ENCODE results near the gene MS4A14. TPM values are rescaled to one million over a fixed set of nuclear protein-coding genes. Genes with fewer than 3 reads are reported as not detected.

MS4A14 gene
- total and polyA plus RNA-seq, 2 of the 8 experiments (the other 6 are each of a cell fraction or from before 2014, with no cell fraction given): not detected

DNA sequence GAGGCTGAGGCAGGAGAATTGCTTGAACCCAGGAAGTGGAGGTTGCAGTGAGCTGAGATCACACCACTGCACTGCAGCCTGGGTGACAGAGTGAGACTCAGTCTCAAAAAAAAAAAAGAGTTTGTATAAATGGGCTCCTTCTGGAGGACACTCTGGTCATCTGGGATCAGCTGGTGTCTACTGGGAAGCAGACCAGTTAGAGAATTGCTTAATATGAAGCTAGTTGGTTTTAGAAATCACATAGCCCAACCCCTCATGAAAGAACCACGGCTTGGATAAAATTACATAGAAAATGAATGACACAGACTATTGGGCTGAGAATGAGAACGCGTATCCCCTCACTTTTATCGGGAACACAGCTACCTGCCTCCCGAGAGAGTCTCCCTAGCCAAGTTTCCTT is 3.2 kb upstream of the MS4A14 start:
- Histone ChIP-seq H3K23ac (ENCODE audit: insufficient read length) (no peak overlapping the region), H2BK5ac (ENCODE audit: low read depth, low read length) (no peak overlapping the region), H2BK15ac (ENCODE audit: low read length) (no peak overlapping the region), H3K9ac (replicated peaks in 1 of 4; ENCODE audit: extremely low read depth in 1 of 4, low read depth in 3 of 4, low read length in 3 of 4) (no peak overlapping the region), H3K79me2 (ENCODE audit: control insufficient read depth in 1 of 2, insufficient read depth in 2 of 2, low read length in 2 of 2) (no peaks in the 10 kb centered on the region), H2BK12ac (ENCODE audit: low read depth, low read length) (no peak overlapping the region), H4K91ac (replicated peaks; ENCODE audit: insufficient read length, low read length) (no peak overlapping the region), H3K4ac (replicated peaks; ENCODE audit: insufficient read length, low read depth, low read length) (no peak overlapping the region), H4K8ac (ENCODE audit: extremely low read depth, insufficient read depth, low read length) (no peak overlapping the region), H2AK5ac (ENCODE audit: low read depth, low read length) (no peak overlapping the region), H3K18ac (ENCODE audit: extremely low read depth, low read length) (no peak overlapping the region), H3K4me3 (ENCODE audit: extremely low read depth in 1 of 4, insufficient read depth in 2 of 4, low read depth in 3 of 4, low read length in 4 of 4) (no peak overlapping the region), H3K27me3 (replicated peaks in 1 of 4; ENCODE audit: control insufficient read depth in 3 of 4, extremely low read depth in 1 of 4, insufficient read depth in 3 of 4, low read length in 3 of 4) (no peaks in the 10 kb centered on the region), H3K36me3 (ENCODE audit: control insufficient read depth in 2 of 4, insufficient read depth in 4 of 4, low read length in 3 of 4) (no peaks in the 10 kb centered on the region), H4K20me1 (replicated peaks in 1 of 2; ENCODE audit: control insufficient read depth in 1 of 2, insufficient read depth in 2 of 2, low read length in 2 of 2) (no peaks in the 10 kb centered on the region), H3K4me2 (ENCODE audit: insufficient read depth in 1 of 2, low read depth in 2 of 2, low read length in 2 of 2) (no peak overlapping the region), H3K9me3 (ENCODE audit: insufficient read depth in 2 of 2, low read depth in 1 of 2, low read length in 1 of 2) (no peaks in the 10 kb centered on the region), H3K56ac (replicated peaks; ENCODE audit: insufficient read length, low read depth, low read length) (no peak overlapping the region), H3K23me2 (ENCODE audit: low read depth, low read length) (no peaks in the 10 kb centered on the region), H2BK120ac (replicated peaks; ENCODE audit: low read depth, low read length) (no peak overlapping the region), H3K4me1 (replicated peaks in 1 of 4; ENCODE audit: control insufficient read depth in 3 of 4, insufficient read depth in 4 of 4, low read length in 3 of 4) (0 out of 7 replicates have a peak, but pooled peaks cover 0 to 2% (median 0%) of the 10 kb centered on the region in 4 experiments), H2AFZ (ENCODE audit: low read length) (no peak overlapping the region), H3K79me1 (ENCODE audit: low read depth, low read length) (no peaks in the 10 kb centered on the region), H2BK20ac (ENCODE audit: low read length) (no peak overlapping the region), H4K5ac (ENCODE audit: insufficient read length, low read depth, low read length) (no peak overlapping the region), H3K14ac (ENCODE audit: insufficient read length) (no peak overlapping the region), H3K27ac (ENCODE audit: low read depth, low read length) (no peak overlapping the region)
- 75% methylated on average over 5 of the region's 5 CpGs; no CpG with 5 or more reads in 1 of the 2 experiments for WGBS, 2 experiments (ENCODE audit: extremely low coverage in 1 of 2, insufficient coverage in 1 of 2, insufficient read length in 1 of 2, insufficient replicate concordance in 2 of 2, low coverage in 1 of 2, low lambda C conversion rate in 2 of 2, missing lambda C conversion rate in 1 of 2)
- DNase-seq (ENCODE audit: low read depth in 1 of 2, low spot score in 2 of 2): no peak
- no peak for TF ChIP-seq RAD21 (IDR thresholded peaks at IDR 0.05 in 1 of 2, conservative IDR thresholded peaks at IDR 0.05 in 1 of 2; ENCODE audit: low read depth in 2 of 2, low read length in 2 of 2)
- CTCF ChIA-PET (ENCODE audit: partially characterized antibody): interaction anchor here (0.9 to 1.5 kb wide), 5 partner anchors 11 to 141 kb away, joined by 3 to 8 read pairs (median 3); no protein-coding TSS in a partner anchor
- POLR2A ChIA-PET (ENCODE audit: partially characterized antibody): no interaction called here
- FAIRE-seq: no peak

Data from H1 (cell line).